Astrocyte of the cerebellum (primary cell): ENCODE data around the gene WDR1.

Source experiments
- DNase-seq: peaks from one replicate; pipeline ENCODE4 v3.0.0-alpha.2; 2011; ENCODE audit warnings: low read depth
- H3K4me3 ChIP-seq: 2 replicates; pipeline ENCODE4 v1.5.1; 2011; ENCODE audit warnings: mild to moderate bottlenecking, low read depth, low read length, moderate library complexity
- CTCF ChIP-seq: IDR thresholded peaks from 2 replicates; pipeline ENCODE4 v1.5.1; 2012; ENCODE audit warnings: low read length, low read depth, moderate library complexity, mild to moderate bottlenecking; ENCODE audit errors: missing control alignments
- in situ Hi-C: cut with HindIII; loops from 2 replicates; pipeline ENCODE4 v1.10.0; 2017; ENCODE audit warnings: low sequenced_read_pairs

WDR1 gene

GRCh38 chr4:10119773-10120172, 3.2 kb upstream of the WDR1 start:
- no peak for DNase-seq
- no peak overlapping the region for H3K4me3 ChIP-seq
- TF ChIP-seq CTCF: no peak
- in situ Hi-C loops: no loop called here

- no peak for TF ChIP-seq CTCF
- no peak for DNase-seq
- H3K4me3 ChIP-seq: no peak overlapping the region
- in situ Hi-C loops: no loop called here
These were observed 2.7 kb upstream of the WDR1 start for GRCh38 chr4:10119278-10119677.

- TF ChIP-seq CTCF: no peak
- in situ Hi-C loops: no loop called here
- DNase-seq: no peak
- no peak overlapping the region for H3K4me3 ChIP-seq
These were observed 1.7 kb upstream of the WDR1 start for GRCh38 chr4:10118048-10119004.

GRCh38 chr4:10117359-10118047, 904 bp upstream of the WDR1 start:
- DNase-seq: no peak
- H3K4me3 ChIP-seq: peak overlapping the region; percentile 61
- no peak for TF ChIP-seq CTCF
- in situ Hi-C loops: no loop called here

GRCh38 chr4:10115797-10116568, 616 bp downstream of the WDR1 start:
- DNase-seq: no peak
- TF ChIP-seq CTCF: no peak
- H3K4me3 ChIP-seq: peak overlapping the region; percentile 77
- in situ Hi-C loops: no loop called here

GRCh38 chr4:10115271-10115796, 1.3 kb downstream of the WDR1 start:
- DNase-seq: no peak
- H3K4me3 ChIP-seq: peak overlapping the region; percentile 77
- in situ Hi-C loops: no loop called here
- TF ChIP-seq CTCF: no peak
